Panc1 (cell line): ENCODE data around the gene LRRC56. TPM values are rescaled to one million over a fixed set of nuclear protein-coding genes. Genes with fewer than 3 reads are reported as not detected.

Source experiments
- ATAC-seq: fragments of 200-7000 bp; cut with Tn5 transposase; 2 replicates; pipeline ENCODE4 v1.9.1; 2020; ENCODE audit warnings: mild to moderate bottlenecking, moderate library complexity
- BruUV-seq: library from RNA; stranded (reverse); fragments of 400-500 nt; replicated peaks from 2 replicates; lab custom pipeline; 2021; lab: Mats Ljungman, UMichigan
- CTCF ChIA-PET: fragments of 300-600 bp; sonication (Branson Sonifier 250); formaldehyde crosslinking; loops from one replicate; lab custom pipeline; 2022; ENCODE audit warnings: antibody characterized with exemption; lab: Charles Lee
- POLR2A ChIA-PET: fragments of 300-600 bp; sonication (Branson Sonifier 250); formaldehyde crosslinking; loops from one replicate; lab custom pipeline; 2022; ENCODE audit warnings: antibody characterized with exemption; lab: Charles Lee
- DNase-seq: peaks from one replicate; pipeline ENCODE4 v3.0.0-alpha.2; 2010; ENCODE audit warnings: low read depth, low spot score
- H3K27ac ChIP-seq: 2 replicates; pipeline ENCODE4 v1.5.1; 2011; ENCODE audit warnings: mild to moderate bottlenecking, low read length, inconsistent platforms
- H3K27me3 ChIP-seq: fragments of 200-500 bp; sonication (Bioruptor generic); 2 replicates; pipeline ENCODE4 v1.6.0; 2014; ENCODE audit warnings: low read length, inconsistent platforms; ENCODE audit not compliant: control insufficient read depth, insufficient read depth
- H3K36me3 ChIP-seq: fragments of 200-500 bp; sonication (Bioruptor generic); 2 replicates; pipeline ENCODE4 v1.5.1; 2014; ENCODE audit warnings: inconsistent platforms, mild to moderate bottlenecking, low read length, moderate library complexity; ENCODE audit not compliant: control insufficient read depth, insufficient read depth
- H3K4me1 ChIP-seq: 2 replicates; pipeline ENCODE4 v1.5.1; 2011; ENCODE audit warnings: inconsistent platforms, mild to moderate bottlenecking, low read length, moderate library complexity; ENCODE audit not compliant: control insufficient read depth, insufficient read depth
- H3K4me3 ChIP-seq, 2 experiments: 2 replicates each; pipeline ENCODE4 v1.5.1; 2011 to 2012; ENCODE audit warnings: low read depth in 2 of 2, low read length in 2 of 2, mild to moderate bottlenecking in 2 of 2, inconsistent platforms in 1 of 2, moderate library complexity in 1 of 2
- H3K9me3 ChIP-seq: fragments of 200-500 bp; sonication (Bioruptor generic); 2 replicates; pipeline ENCODE4 v1.5.1; 2014; ENCODE audit warnings: low read depth, mild to moderate bottlenecking, inconsistent platforms, low read length, moderate library complexity; ENCODE audit not compliant: control insufficient read depth, insufficient read depth
- CTCF ChIP-seq: fragments of 450-650 bp; IDR thresholded peaks from 2 replicates; pipeline ENCODE4 v1.5.1; 2017; ENCODE audit warnings: mild to moderate bottlenecking
- POLR2AphosphoS5 ChIP-seq: IDR thresholded peaks from 2 replicates; pipeline ENCODE4 v1.6.1; 2012; ENCODE audit warnings: mild to moderate bottlenecking, low read depth, low read length, moderate library complexity
- REST ChIP-seq, 2 experiments: IDR thresholded peaks; 2 replicates each; pipeline ENCODE4 v1.6.1; 2011 to 2012; ENCODE audit warnings: low read depth in 2 of 2, control low read depth in 1 of 2, low read length in 1 of 2, mild to moderate bottlenecking in 1 of 2, moderate library complexity in 1 of 2; ENCODE audit not compliant: insufficient read depth in 1 of 2
- SIN3A ChIP-seq: IDR thresholded peaks from 2 replicates; pipeline ENCODE4 v1.6.1; 2012; ENCODE audit warnings: low read depth, mild to moderate bottlenecking, low read length, moderate library complexity, borderline replicate concordance; ENCODE audit not compliant: insufficient read depth
- TCF7L2 ChIP-seq: IDR thresholded peaks from 2 replicates; pipeline ENCODE4 v1.6.1; 2011; ENCODE audit warnings: mild to moderate bottlenecking, low read depth, low read length, inconsistent platforms
- in situ Hi-C: cut with HindIII; loops from 2 replicates; pipeline ENCODE4 v1.10.0; 2016; ENCODE audit warnings: low sequenced_read_pairs, low pct_unique_long_range_greater_than_20kb
- intact Hi-C: fragments of 100-400 bp; cut with micrococcal nuclease; formaldehyde crosslinking; loops from one replicate; pipeline ENCODE4 v1.10.0; 2022; ENCODE audit not compliant: unreplicated experiment
- total RNA-seq: library from RNA; stranded (reverse); gene quantifications from one replicate; pipeline ENCODE4 v1.2.1, GENCODE V29; 2021; ENCODE audit not compliant: unreplicated experiment

Gene LRRC56
- total RNA-seq, 1 experiment from 2014 or later: 9.8 TPM

GRCh38 chr11:554428-555226 lies 17.3 kb downstream of the LRRC56 start:
- ATAC-seq: peak; percentile 68
- no TSS peak for BruUV-seq
- in situ Hi-C loops (no loop called here), intact Hi-C loops (loop anchor here (10.0 kb wide), 1 partner anchor 170 kb away; no protein-coding TSS in a partner anchor)
- H3K4me1 ChIP-seq: peaks cover 22% of the 10 kb centered on the region
- H3K36me3 ChIP-seq: no peaks in the 10 kb centered on the region
- ChIA-PET POLR2A (no interaction called here), CTCF (interaction anchor here (0.6 to 1.4 kb wide), 7 partner anchors 21 to 169 kb away, joined by 3 to 10 read pairs (median 3); no protein-coding TSS in a partner anchor)
- DNase-seq: no peak
- TF ChIP-seq CTCF (no peak; the same call in 1 of the 2 replicates), TCF7L2 (no peak), SIN3A (0 out of 2 replicates have a peak, but pooled peaks have one; percentile 12), POLR2AphosphoS5 (no peak; the same call in 1 of the 2 replicates), REST (IDR thresholded peaks at IDR 0.05; ENCODE audit: insufficient read depth in 1 of 2, low read depth in 2 of 2, low read length in 1 of 2) (0 out of 4 replicates have a peak, but pooled peaks of 1 of the 2 experiments have one; percentile 16)
- peak overlapping the region; percentile 66 for H3K27ac ChIP-seq
- H3K9me3 ChIP-seq: no peaks in the 10 kb centered on the region
- no peaks in the 10 kb centered on the region for H3K27me3 ChIP-seq
- peak overlapping the region; percentile 57 to 59 for H3K4me3 ChIP-seq

- Histone ChIP-seq H3K9me3 (no peaks in the 10 kb centered on the region), H3K27me3 (no peaks in the 10 kb centered on the region), H3K4me3 (peak overlapping the region; percentile 57 to 59), H3K36me3 (no peaks in the 10 kb centered on the region), H3K4me1 (peaks cover 29% of the 10 kb centered on the region), H3K27ac (0 out of 2 replicates have a peak overlapping the region, but pooled peaks have one; percentile 23)
- intact Hi-C loops: loop anchor here (10.0 kb wide), 1 partner anchor 169 kb away; no protein-coding TSS in a partner anchor
- ChIA-PET POLR2A (no interaction called here), CTCF (interaction anchor here (1.4 kb wide), 1 partner anchor 58 kb away, joined by 3 read pairs; no protein-coding TSS in a partner anchor)
- peak; percentile 29 for ATAC-seq
- in situ Hi-C loops: no loop called here
- no peak for TF ChIP-seq REST (IDR thresholded peaks at IDR 0.05; ENCODE audit: insufficient read depth in 1 of 2, low read depth in 2 of 2, low read length in 1 of 2)
- TF ChIP-seq CTCF: no peak
- 0 out of 2 replicates have a peak, but pooled peaks have one; percentile 5 for TF ChIP-seq POLR2AphosphoS5
- TF ChIP-seq SIN3A: peak; percentile 13; the same call in 1 of the 2 replicates
- TF ChIP-seq TCF7L2: no peak
- DNase-seq: no peak
- no TSS peak for BruUV-seq
These were observed 18.0 kb downstream of the LRRC56 start for GRCh38 chr11:555227-555779.
